HepG2 (cell line): Measurements from ENCODE around the gene CTNNBIP1. TPM values are rescaled to one million over a fixed set of nuclear protein-coding genes. Genes with fewer than 3 reads are reported as not detected.

Source experiments
- GFI1 ChIP-seq: sonication (generic); formaldehyde crosslinking; IDR thresholded peaks from 2 replicates; pipeline ENCODE4 v1.5.0; 2020; ENCODE audit warnings: missing genetic modification reagents, mild to moderate bottlenecking, borderline replicate concordance
- HES4 ChIP-seq: sonication (generic); formaldehyde crosslinking; IDR thresholded peaks from 2 replicates; pipeline ENCODE4 v1.9.0; 2021; ENCODE audit warnings: mild to moderate bottlenecking, missing genetic modification reagents, borderline replicate concordance
- RBM39 ChIP-seq: fragments of 200-400 bp; formaldehyde crosslinking; IDR thresholded peaks from one replicate; pipeline ENCODE4 v1.6.1; 2018; ENCODE audit warnings: antibody characterized with exemption, mild to moderate bottlenecking, low read depth, low read length; ENCODE audit not compliant: poor library complexity, severe bottlenecking
- RFX5 ChIP-seq: IDR thresholded peaks from 2 replicates; pipeline ENCODE4 v1.6.1; 2011; ENCODE audit warnings: low read depth, low read length, improper control_type of control experiment
- ZBTB7B ChIP-seq: sonication (generic); formaldehyde crosslinking; IDR thresholded peaks from 2 replicates; pipeline ENCODE4 v1.4.0; 2020; ENCODE audit warnings: missing genetic modification reagents
- ZC3H13 ChIP-seq: sonication (generic); formaldehyde crosslinking; IDR thresholded peaks from 2 replicates; pipeline ENCODE4 v1.8.1; 2023; ENCODE audit warnings: mild to moderate bottlenecking, missing genetic modification reagents, moderate library complexity
- ZFX ChIP-seq: sonication (generic); formaldehyde crosslinking; IDR thresholded peaks from 2 replicates; pipeline ENCODE4 v1.4.0; 2020; ENCODE audit warnings: mild to moderate bottlenecking, low read depth, missing genetic modification reagents, moderate library complexity
- ZIK1 ChIP-seq: sonication (generic); formaldehyde crosslinking; IDR thresholded peaks from 2 replicates; pipeline ENCODE4 v1.5.0; 2020; ENCODE audit warnings: mild to moderate bottlenecking, low read depth, missing genetic modification reagents, borderline replicate concordance
- ZNF263 ChIP-seq: sonication (generic); formaldehyde crosslinking; IDR thresholded peaks from 2 replicates; pipeline ENCODE4 v1.4.0; 2020; ENCODE audit warnings: missing genetic modification reagents
- ZNF33B ChIP-seq: sonication (generic); formaldehyde crosslinking; IDR thresholded peaks from 2 replicates; pipeline ENCODE4 v1.5.1; 2020; ENCODE audit warnings: mild to moderate bottlenecking, missing genetic modification reagents
- ZNF598 ChIP-seq: sonication (generic); formaldehyde crosslinking; IDR thresholded peaks from 2 replicates; pipeline ENCODE4 v1.5.1; 2020; ENCODE audit warnings: mild to moderate bottlenecking, missing genetic modification reagents, borderline replicate concordance
- ZNF766 ChIP-seq: sonication (generic); formaldehyde crosslinking; IDR thresholded peaks from 2 replicates; pipeline ENCODE4 v1.5.0; 2020; ENCODE audit warnings: missing genetic modification reagents, borderline replicate concordance
- ZNF777 ChIP-seq: sonication (generic); formaldehyde crosslinking; IDR thresholded peaks from 2 replicates; pipeline ENCODE4 v1.4.0; 2020; ENCODE audit warnings: missing genetic modification reagents
- ZNF792 ChIP-seq: IDR thresholded peaks from 2 replicates; pipeline ENCODE4 v1.6.1; 2016
- polyA plus RNA-seq, 8 experiments: library from polyadenylated mRNA; depleted of rRNA in 3 of 8; stranded (reverse) in 7 of 8; unstranded in 1 of 8; fragments of >200 nt; fragmentation: Illumina TruSeq in 4 of 8; extraction: Trizol in 4 of 8; gene quantifications; 2 replicates each; pipeline versions ENCODE4 v1.2.1 to v1.2.3, GENCODE V29; 2011 to 2016; ENCODE audit warnings: low read depth in 4 of 8, missing spikeins in 1 of 8, mixed read lengths in 1 of 8; ENCODE audit not compliant: insufficient read depth in 1 of 8
- total RNA-seq, 5 experiments: library from RNA; depleted of rRNA; stranded (reverse); fragments of >200 nt; fragmentation: Illumina TruSeq; extraction: Trizol; gene quantifications; 2 replicates each; pipeline ENCODE4 v1.2.3, GENCODE V29; 2016; ENCODE audit warnings: low read depth in 1 of 5
- TF ChIP-seq, protein P1 (sequence below): sonication (generic); formaldehyde crosslinking; IDR thresholded peaks from 2 replicates; pipeline ENCODE4 v1.5.1; 2020; ENCODE audit warnings: mild to moderate bottlenecking, missing genetic modification reagents, moderate library complexity
- TF ChIP-seq, protein P2 (sequence below): sonication (generic); formaldehyde crosslinking; IDR thresholded peaks from 2 replicates; pipeline ENCODE4 v1.4.0; 2020; ENCODE audit warnings: missing genetic modification reagents
- TF ChIP-seq, protein P3 (sequence below): sonication (generic); formaldehyde crosslinking; IDR thresholded peaks from 2 replicates; pipeline ENCODE4 v1.9.0; 2022; ENCODE audit warnings: missing genetic modification reagents, mild to moderate bottlenecking, borderline replicate concordance
- TF ChIP-seq, protein P4 (sequence below): sonication (generic); formaldehyde crosslinking; IDR thresholded peaks from 2 replicates; pipeline ENCODE4 v1.5.0; 2020; ENCODE audit warnings: missing genetic modification reagents, mild to moderate bottlenecking, borderline replicate concordance

The CTNNBIP1 gene
- total and polyA plus RNA-seq, 2 of the 13 experiments (the other 11 are each of a cell fraction or from before 2014, with no cell fraction given), result 71.7 to 83.0 TPM

DNA sequence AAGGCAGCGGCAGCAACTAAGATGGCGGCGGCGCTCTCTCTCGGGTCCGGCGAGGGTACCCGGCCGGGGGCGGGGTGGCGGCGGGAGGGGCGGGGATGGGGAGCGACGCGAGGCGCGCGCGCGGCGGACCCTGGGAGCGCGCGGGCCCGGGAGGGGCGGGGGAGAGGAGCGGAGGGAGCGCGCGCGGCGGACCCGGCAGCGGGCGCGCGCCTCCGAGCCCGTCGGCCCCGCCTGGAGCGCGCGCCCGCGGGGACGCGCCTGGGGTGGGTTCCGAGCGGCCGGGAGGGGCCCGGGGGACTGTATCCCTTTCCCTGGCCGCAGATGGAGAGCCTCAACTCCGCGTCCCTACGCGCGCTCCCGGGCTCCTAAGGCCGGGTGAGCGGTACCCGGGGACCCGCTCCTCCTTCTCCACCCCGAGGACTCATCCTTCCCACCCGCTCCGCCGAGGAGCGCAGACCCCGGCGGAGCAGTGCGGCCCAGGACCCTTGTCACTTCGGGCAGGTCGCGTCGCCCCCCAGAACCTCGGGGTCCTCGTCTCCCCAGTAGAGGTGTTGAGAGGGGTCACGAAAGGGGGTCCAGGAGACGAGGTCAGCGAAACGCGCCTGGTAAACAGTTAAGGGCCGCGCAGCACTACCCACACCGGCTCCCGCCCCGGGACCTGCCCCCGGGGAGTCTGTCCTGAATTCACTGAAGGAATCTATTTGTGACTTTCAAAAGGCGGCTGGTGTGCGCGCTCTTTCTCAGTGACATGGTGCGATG is 85.9 kb downstream of the CTNNBIP1 start, which contains the start of gene CLSTN1 (continued):
- TF ChIP-seq, protein P1, sequence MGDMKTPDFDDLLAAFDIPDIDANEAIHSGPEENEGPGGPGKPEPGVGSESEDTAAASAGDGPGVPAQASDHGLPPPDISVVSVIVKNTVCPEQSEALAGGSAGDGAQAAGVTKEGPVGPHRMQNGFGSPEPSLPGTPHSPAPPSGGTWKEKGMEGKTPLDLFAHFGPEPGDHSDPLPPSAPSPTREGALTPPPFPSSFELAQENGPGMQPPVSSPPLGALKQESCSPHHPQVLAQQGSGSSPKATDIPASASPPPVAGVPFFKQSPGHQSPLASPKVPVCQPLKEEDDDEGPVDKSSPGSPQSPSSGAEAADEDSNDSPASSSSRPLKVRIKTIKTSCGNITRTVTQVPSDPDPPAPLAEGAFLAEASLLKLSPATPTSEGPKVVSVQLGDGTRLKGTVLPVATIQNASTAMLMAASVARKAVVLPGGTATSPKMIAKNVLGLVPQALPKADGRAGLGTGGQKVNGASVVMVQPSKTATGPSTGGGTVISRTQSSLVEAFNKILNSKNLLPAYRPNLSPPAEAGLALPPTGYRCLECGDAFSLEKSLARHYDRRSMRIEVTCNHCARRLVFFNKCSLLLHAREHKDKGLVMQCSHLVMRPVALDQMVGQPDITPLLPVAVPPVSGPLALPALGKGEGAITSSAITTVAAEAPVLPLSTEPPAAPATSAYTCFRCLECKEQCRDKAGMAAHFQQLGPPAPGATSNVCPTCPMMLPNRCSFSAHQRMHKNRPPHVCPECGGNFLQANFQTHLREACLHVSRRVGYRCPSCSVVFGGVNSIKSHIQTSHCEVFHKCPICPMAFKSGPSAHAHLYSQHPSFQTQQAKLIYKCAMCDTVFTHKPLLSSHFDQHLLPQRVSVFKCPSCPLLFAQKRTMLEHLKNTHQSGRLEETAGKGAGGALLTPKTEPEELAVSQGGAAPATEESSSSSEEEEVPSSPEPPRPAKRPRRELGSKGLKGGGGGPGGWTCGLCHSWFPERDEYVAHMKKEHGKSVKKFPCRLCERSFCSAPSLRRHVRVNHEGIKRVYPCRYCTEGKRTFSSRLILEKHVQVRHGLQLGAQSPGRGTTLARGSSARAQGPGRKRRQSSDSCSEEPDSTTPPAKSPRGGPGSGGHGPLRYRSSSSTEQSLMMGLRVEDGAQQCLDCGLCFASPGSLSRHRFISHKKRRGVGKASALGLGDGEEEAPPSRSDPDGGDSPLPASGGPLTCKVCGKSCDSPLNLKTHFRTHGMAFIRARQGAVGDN (CRISPR knock-in tag), result peak; percentile 53; the same call in 1 of the 2 replicates
- TF ChIP-seq ZC3H13 (CRISPR knock-in tag) (0 out of 2 replicates have a peak, but pooled peaks have one; percentile 32), ZNF792 (CRISPR knock-in tag) (0 out of 2 replicates have a peak, but pooled peaks have one; percentile 14), ZNF777 (CRISPR knock-in tag) (0 out of 2 replicates have a peak, but pooled peaks have one; percentile 24), RFX5 (no peak), ZFX (CRISPR knock-in tag) (peak; percentile 35; the same call in 1 of the 2 replicates), ZNF598 (CRISPR knock-in tag) (0 out of 2 replicates have a peak, but pooled peaks have one; percentile 44), ZIK1 (CRISPR knock-in tag) (0 out of 2 replicates have a peak, but pooled peaks have one; percentile 63), ZNF263 (no peak), HES4 (CRISPR knock-in tag) (peak; percentile 74; the same call in 1 of the 2 replicates), ZNF766 (0 out of 2 replicates have a peak, but pooled peaks have one; percentile 35), GFI1 (CRISPR knock-in tag) (peak; percentile 26; the same call in 1 of the 2 replicates), ZNF33B (0 out of 2 replicates have a peak, but pooled peaks have one; percentile 54), ZBTB7B (peak; percentile 50), RBM39 (peak; percentile 58)
- TF ChIP-seq, protein P2, sequence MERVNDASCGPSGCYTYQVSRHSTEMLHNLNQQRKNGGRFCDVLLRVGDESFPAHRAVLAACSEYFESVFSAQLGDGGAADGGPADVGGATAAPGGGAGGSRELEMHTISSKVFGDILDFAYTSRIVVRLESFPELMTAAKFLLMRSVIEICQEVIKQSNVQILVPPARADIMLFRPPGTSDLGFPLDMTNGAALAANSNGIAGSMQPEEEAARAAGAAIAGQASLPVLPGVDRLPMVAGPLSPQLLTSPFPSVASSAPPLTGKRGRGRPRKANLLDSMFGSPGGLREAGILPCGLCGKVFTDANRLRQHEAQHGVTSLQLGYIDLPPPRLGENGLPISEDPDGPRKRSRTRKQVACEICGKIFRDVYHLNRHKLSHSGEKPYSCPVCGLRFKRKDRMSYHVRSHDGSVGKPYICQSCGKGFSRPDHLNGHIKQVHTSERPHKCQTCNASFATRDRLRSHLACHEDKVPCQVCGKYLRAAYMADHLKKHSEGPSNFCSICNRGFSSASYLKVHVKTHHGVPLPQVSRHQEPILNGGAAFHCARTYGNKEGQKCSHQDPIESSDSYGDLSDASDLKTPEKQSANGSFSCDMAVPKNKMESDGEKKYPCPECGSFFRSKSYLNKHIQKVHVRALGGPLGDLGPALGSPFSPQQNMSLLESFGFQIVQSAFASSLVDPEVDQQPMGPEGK (CRISPR knock-in tag), result peak; percentile 52
- TF ChIP-seq, protein P3, sequence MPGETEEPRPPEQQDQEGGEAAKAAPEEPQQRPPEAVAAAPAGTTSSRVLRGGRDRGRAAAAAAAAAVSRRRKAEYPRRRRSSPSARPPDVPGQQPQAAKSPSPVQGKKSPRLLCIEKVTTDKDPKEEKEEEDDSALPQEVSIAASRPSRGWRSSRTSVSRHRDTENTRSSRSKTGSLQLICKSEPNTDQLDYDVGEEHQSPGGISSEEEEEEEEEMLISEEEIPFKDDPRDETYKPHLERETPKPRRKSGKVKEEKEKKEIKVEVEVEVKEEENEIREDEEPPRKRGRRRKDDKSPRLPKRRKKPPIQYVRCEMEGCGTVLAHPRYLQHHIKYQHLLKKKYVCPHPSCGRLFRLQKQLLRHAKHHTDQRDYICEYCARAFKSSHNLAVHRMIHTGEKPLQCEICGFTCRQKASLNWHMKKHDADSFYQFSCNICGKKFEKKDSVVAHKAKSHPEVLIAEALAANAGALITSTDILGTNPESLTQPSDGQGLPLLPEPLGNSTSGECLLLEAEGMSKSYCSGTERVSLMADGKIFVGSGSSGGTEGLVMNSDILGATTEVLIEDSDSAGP (CRISPR knock-in tag), result 0 out of 2 replicates have a peak, but pooled peaks have one; percentile 35
- TF ChIP-seq, protein P4, sequence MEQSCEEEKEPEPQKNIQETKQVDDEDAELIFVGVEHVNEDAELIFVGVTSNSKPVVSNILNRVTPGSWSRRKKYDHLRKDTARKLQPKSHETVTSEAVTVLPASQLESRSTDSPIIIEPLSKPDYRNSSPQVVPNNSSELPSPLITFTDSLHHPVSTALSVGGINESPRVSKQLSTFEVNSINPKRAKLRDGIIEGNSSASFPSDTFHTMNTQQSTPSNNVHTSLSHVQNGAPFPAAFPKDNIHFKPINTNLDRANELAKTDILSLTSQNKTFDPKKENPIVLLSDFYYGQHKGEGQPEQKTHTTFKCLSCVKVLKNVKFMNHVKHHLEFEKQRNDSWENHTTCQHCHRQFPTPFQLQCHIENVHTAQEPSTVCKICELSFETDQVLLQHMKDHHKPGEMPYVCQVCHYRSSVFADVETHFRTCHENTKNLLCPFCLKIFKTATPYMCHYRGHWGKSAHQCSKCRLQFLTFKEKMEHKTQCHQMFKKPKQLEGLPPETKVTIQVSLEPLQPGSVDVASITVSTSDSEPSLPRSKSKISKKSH (CRISPR knock-in tag), result 0 out of 2 replicates have a peak, but pooled peaks have one; percentile 23
